Stimulated activated CD4-positive, alpha-beta T cell treated with anti-CD3 and anti-CD28 coated beads, Interleukin-4, amount 100 ng/mL, for 1 hour (primary cell): Measurements from ENCODE around the gene SYCN.

Source experiments
- DNase-seq: peaks from one replicate; pipeline ENCODE4 v3.0.0-alpha.2; 2020

The SYCN gene

DNA sequence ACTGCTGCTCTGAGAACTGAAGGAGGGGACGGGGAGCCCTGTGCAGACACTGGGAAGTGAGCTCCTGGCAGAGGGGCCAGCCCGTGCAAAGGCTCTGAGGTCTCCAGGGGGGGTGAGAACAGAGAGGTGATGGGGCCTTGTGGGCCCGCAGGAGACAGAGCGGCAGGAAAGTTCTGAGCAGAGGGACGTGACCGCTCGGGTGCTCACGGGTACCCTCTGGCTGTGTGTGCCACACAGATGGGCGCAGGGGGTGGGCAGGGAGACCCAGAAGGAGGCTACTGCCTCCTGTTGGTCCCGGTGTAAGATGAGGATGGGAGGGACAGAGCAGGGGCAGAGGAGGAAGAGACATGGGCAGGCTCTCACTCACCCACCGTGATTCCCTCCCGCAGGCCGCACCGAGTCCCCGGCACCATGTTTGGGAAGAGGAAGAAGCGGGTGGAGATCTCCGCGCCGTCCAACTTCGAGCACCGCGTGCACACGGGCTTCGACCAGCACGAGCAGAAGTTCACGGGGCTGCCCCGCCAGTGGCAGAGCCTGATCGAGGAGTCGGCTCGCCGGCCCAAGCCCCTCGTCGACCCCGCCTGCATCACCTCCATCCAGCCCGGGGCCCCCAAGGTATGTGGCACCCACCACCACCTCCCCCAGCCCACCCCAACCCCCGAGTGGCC is 34.8 kb downstream of the SYCN start:
- DNase-seq = no peak

DNA sequence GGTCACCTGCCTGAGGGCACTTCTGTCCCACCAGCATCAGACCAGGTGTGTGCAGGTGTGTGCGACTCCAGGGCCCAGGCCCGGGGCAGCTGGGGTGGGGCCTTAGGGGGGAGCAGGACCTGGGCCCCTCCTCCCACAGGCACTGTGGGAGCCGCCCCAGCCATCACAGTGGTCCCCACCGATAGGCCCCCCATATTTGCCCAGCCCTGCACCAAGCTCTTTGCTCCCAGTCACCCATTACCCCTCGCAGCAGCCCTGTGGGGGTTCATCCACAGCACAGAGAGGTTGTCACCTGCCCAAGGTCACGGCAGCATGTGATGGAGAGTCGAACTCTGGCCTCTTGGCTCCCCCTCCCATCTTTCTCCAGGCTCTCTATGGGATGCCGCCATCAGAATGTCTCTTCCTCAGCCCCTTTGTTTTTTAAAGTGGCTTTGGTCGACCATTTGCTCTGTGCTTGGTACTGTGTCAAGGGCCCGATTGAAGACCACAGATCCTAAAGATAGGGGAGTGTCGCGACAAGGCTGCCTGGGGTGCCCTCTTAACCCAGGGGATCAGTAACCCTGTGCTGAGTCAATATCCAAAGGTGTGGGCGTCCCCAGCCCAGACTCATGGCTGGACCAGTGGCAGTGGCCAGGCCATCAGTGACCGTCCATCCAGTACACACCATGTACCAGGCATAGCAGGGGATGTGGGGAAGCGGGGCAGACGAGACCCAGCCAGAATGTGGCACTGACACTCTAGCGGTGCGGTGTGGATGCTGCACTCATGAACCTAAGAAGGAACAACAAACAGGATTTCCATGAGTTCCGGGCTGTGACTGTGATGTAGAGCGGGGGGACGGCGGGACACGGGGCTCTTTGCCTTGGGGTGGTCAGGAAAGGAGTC is 35.6 kb downstream of the SYCN start:
- no peak for DNase-seq

DNA sequence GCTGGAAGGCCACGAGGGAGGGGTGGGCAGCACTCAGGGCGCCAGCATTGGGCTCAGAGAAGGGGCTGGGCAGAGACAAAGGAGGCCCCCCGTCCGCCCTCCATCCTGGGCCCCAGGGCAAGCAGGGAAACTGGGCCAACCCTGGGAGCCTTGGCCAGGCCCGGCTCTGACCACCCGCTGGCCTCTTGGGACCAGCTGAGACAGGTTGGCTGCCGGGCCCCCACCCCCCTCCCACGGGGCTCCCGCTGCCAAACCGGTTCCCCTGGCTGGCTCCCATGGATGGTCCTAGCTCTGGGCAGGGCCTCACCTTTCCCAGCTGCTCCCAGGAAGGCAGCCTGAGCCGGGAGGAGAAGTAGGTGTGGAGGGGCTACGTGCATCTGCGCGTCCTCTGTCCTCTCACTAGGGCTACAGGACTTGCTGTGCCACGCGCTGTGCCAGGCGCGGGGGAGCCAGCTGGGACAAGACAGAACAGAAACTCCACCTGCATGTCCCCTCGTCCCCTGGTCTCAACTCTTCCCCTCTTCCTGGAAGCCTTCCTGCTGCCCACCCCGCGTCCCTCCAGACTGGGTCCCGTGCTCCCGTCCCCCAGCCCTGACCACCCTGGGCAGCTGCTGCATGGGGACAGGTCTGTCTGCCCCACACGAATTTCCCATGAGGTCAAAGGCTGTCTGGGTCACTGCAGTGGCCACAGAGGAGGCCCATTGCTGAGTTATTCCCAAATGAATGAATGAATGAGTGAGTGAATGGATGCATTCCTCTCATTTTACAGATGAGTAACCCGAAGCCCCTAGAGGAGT is 36.4 kb downstream of the SYCN start:
- no peak for DNase-seq

DNA sequence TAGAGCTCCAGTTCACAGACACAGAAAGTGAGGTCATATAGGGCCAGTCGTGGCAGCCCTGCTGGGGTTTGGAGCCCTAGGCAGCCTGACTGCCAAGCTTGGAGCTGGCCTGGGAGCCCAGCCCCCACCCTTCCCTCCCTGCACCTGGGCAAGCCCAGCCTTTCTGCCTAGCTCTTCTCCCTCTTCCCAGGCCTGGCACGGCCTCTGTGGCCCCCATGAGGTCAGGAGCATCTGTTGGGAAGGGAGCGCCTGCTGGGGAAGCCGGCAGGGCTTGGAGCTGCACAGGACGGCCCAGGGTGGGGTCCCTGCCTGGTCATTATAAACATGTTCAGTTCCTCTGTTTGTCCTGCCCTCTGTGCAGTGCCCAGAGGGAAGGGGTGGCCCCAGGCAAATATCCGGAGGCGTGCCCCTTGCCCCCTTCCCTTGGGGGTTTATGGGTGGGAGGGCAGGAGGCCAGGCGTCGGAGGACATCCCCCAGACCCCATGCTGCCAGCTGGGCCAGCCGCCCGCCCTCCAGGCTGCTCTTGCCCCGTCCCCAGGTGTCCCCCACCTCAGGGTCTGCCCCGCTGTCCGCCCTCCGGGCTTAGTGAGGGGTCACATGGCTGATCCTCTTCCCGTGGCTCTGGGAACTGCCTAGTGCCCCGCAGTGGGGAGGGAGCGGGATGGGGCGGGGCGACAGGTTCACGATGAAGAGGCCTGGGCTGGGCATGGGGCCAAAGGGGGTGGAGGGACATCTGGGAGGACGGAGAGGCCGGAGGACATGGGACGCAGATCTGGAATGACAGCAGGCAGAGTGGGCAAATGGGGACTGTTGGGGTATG is 37.3 kb downstream of the SYCN start:
- DNase-seq = no peak

DNA sequence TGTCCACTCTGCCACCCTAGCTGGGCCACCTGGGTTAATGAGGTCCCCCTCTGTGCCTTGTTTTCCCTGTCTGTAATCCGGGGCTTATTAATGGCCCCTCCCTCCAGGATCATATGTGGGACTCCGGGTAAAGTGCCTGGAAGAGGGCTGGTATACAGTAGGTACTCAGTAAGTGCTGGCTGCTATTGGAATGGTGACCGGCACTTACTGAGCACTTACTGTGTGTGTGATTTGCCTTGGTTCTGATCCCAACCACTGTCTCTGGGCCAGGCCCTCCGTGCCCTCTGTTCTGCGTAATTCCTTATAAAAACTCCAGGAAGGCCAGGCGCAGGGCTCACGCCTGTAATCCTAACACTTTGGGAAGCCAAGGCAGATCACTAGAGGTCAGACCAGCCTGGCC is 38.2 kb downstream of the SYCN start:
- no peak for DNase-seq

DNA sequence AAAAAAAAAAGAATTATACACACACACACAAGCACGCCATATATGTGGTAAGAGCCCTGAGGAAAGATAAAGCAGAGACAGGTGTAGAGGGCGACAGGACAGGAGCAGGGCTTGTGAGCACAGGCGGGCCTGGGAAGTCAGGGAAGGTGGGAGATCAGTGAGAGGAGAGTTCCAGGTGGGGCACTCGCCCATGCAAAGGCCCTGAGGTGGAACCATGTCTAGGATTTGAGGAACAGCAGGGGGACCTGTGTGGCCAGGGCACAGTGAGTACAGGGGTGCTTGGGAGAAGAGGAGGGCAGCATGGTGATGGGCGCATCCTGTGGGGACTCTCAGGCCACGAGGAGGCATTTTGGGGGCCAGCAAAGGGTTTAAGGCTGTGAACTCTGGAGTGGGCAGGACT is 39.8 kb downstream of the SYCN start:
- no peak for DNase-seq

DNA sequence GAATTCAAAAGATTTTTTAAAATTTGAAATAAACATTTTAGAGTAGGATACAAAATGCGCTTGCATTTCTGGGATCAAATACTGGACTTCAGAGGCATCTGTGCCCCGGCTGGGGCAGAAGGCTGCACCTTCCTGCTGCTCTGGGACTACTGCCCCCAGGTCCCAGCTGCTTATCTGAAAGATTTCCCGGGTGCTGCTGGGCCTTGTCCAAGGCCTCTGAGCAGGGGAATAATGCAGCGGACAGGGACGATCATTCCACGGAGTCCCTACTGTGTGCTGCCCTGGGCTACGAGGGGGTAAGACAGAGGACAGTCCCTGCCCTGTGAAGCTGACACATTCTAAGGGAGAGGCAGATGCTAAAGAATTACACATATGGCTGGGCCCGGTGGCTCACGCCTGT is 40.4 kb downstream of the SYCN start:
- DNase-seq = no peak

DNA sequence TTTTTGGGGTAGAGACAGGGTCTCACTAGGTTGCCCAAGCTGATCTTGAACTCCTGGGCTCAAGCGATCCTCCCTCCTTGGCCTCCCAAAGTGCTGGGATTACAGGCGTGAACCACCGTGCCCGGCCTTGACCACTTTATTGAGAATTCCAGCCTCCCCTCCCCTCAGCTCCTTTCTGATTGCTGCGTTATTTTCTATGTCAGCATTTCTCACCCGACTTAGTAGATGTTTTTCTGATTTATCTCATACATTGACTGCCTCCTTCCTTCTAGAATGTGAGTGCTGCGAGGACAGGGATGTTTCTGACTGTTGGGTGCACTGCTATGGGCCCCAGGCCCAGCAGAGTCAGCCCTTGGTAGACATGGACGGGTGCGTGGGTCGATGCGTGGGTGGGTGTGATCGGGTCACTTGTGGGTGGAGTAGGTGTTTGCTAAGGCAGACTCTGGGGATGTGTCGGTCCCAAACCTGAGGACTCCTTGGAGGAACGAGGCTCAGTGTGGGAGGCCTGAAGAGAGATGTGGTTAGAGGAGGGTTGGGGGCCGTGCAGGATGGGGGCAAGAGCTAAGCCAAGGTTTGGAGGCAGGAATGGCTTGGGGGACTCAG is 41.5 kb downstream of the SYCN start:
- DNase-seq = no peak

DNA sequence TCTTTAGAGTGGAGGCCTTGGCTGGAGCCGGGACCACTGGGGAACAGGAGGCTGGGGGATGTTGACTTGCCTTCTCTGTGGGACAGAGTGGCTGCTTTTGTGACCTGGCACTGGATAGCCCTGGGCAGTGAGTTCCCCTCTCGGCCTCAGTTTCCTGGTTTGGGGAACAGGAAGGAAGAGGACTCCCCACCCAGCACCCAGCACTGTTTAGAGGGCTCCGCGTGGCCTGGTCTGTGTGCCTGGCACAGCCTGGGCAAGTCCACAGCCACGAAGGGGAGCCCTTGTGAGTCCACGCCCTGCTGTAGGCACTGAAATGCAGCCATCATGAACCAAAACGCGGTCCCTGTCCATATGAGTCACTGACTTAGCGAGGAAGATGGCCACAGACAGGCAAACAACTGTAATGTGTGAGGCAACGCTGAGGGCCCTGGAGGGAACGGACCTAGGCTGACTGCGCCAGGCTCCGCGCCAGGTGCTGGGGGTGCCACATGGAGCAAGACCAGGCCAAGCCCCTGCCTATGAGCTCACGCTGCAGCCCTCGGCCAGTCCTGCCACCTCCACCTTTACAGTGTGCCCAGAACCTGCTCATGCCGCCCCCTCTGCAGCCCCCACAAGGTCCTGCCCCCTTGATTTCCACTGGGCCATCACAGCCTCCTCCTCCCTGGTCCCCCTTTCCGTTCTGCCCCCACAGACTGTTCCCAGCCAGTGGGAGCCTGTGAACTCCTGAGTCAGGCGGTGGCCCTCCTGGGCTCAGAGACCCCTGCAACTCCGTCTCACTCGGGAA is 43.0 kb downstream of the SYCN start:
- no peak for DNase-seq

DNA sequence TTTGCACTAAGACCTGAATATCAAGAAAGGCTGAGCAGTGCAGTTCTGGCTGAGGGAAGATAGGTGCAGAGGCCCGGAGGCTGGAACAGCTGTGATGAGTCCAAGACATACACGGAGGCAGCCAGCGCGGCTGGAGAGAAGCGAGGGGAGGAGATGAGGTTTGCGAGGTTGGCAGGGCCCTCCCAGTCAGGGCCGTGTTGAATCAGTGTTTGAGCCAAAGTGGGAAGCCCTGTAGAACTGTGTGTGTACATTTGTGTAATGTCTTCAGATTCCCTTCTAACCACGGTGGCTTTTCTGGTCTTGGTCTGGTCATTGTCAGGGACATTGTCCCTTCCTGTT is 43.6 kb downstream of the SYCN start:
- no peak for DNase-seq

DNA sequence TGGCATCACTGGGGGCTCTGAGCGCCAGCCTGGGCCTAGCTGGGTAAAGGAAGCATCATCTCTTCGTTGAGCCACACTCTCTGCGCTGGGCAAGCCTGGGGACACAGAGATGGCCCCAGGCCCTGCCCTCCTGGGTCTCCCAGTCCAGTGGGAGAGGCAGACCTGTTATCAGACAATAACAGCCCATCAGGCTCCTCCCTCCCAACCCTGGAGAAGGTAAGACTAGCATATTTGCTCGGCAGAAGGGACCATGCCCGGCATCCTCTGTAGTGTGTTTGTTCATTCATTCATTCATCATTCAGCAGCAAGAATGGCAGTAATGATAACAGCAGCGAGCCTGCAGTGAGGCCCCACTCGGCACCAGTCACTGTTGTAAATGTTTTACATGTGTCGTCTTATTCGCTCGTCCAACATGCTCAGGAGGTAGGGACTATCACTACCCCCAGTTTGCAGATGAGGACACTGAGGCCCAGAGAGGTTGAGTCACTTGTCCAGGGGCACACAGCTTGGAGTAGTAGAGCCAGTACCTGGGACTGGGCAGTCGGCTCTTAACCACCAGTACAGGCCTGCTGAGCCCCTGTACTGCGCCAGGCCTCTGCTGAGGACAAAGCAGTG is 45.3 kb downstream of the SYCN start:
- DNase-seq = no peak

DNA sequence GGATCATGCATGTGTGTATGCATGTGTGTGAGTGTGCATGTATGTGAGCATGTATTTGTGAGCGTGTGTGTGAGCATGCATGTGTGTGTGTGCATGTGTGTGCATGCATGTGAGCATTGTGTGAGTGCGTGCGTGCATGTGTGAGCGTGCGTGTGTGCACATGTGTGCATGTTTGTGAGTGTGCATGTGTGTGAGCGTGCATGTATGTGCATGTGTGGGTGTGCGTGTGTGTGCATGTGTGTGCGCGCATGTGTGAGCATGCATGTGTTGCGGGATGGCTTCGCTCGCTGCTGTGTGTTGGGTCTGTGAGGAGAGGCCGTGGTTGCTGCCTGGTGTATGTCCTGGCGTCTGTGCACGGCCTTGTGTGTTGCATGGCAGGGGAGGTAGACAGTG is 46.1 kb downstream of the SYCN start:
- DNase-seq = no peak

DNA sequence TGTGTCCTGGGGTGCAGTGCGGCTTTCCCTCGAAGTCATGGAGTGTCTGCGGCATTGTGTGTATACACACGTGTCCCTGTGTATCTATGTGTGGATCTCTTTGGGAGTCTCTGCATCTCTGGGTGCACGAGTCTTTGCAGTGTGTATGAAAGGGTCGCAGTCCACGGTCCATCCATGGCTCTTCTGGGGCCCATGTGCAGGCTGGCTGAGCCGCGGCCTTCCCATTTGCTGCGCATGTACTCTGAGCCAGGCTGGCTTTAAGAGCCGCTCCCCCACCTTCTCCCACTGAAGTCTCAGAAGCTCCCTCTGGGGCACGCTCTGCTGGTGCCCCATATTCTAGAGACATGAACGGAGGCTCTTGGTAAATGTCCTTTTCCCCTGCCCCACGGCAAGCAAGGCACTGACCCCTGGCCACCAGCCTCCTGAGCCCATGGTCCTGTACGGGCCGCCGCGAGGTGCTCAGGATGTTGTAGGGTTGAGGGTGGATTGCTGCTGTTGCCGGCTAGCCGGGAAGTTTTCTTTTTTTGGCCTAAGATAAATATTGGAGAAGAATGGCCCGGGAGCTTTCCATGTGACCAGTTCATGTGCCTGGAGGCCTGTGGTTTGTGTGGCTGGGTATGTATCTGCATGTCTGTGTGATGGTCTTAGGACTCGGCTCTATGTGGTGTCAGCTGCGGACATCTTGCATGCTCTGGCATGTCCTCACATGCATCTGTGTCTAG is 46.6 kb downstream of the SYCN start:
- DNase-seq = no peak

DNA sequence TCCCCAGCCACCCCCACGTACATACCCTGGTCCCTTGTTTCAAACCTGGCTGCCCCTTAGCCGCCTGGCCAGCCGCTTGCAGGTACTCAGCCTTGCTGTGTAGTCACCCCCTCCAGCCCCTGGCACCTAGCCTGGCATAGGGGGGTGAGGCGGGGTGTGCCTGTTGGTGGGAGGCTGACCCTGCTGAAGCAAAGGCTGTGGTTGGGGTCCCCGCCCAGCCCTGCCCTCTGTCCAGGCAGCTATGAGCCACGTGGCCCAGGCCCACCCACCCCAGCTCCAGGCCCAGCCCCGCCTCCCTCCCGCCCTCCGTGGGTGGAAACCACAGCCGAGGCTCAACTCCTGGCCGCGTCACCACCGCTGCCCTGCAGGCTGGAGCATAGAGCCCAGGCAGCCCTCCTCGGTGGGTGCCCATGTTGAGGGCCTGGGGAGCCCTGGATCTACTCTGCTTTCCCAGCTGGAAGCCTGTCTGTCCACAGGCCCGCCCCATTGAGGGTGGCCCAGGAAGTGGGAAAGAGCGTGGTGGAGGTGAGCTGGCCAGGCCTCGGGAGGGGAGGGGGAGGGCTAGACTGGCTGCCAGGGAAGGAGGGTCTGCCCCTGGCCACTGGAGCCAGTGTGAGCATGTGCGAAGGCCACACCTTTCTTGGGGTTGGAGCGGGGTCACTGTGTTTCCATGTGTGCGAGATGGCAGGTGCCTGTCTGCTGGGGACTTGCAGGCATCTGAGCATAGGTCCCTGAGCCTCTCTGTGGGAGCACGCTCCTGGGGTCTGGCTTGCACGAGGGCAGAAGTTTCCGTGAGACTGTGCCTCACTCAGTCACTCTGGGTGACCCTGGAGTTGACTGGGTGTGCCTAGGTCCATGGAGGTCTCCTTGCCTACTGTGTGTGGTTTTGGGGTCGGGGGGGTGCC is 47.5 kb downstream of the SYCN start:
- no peak for DNase-seq

DNA sequence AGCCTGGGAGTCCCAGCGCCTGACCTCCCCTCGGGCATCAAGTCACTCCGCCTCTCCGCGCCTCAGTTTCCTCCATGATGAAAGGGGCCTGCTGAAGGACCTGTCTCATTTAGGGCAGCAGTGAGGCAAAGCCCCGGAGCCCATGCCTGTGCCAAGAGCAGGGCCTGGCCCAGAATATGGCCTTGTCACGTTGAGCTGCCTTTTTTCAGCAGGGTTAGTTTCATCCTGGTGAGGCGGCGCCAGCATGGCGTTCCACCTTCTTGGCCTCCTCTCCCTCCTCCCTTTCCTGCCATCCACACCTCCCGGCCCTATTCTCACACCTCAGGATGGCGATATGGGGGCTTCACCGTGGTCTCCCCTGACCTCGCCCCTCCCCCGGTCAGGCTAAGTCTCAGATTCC is 48.3 kb downstream of the SYCN start:
- DNase-seq = no peak

DNA sequence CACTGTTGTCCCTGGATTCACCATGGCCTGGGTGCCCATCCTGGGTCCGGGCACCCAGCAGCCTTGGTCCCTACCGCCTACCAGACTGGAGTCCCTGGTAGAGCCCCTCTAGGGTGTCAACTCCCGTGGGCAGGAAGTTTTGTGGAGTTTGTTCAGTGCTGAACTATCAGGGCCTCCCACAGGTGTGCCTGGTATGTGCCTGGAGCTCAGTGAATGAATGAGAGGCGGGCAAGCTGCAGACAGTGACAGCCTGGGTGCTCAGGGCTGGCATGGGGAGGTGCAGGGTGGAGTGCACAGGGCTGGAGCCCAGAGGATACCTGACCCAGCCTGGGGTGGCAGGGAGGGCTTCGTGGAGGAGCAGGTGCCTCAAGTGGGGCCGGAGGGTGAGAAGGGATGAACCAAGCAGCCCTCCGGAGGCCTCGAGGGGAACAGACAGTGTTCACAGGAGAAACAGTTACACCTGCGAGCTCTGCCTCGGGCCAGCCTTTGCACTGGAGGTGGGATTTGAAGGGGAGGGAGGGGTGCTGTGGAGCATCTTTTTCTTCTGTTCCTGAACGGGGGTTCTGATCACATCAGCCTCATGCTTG is 48.9 kb downstream of the SYCN start:
- DNase-seq = no peak

DNA sequence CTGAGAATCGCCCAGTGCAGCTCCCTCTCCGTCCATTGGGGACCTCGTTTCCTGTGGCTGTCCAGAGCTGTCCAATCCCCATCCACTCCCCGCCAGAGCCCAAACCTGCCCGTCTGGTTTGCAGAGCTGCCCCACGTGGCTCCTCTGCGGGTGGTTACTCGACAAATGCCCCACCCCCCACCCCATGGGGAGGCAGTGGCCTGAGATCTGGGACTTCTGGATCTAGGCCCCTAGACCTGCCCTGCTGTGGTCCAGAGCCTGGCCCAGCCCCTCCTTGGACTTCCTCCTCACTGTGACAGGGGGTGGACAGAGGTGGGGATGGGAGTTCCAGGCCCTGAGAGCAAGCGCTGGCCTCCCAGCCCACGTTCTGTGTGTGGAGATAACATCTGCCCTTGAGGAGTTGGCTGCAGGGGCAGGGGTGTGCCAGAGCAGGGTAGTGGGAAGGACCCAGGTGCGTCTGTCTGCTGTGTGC is 49.4 kb downstream of the SYCN start:
- DNase-seq = no peak

DNA sequence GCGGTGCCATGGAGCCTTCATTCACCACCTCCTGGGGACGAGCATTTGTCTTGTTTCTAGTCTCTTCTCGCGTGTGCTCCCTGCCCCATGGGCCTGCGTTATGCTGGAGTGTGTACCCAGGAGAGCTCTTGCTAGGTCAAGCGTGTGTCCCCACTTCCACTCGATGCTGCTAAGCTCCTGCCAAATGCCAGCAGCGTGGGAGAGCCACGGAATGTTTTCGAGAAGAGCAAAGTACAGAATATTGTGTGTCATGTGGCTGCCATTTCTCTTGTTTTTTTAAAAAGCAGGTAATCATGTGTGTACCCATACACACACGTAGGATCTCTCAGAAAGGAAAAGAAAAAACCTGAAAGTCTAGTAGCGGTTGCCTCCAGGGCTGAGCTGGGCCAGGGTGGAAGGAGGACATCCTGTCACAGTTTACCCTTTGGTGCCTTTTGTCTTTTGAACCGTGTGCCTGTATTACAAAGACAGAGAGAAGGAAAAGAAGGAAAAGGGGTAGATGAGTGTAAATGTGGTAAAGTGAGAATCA is 49.9 kb downstream of the SYCN start:
- DNase-seq = no peak
